Tibial nerve (tissue), 3 donors: Measurements from ENCODE around the gene PAX6.

Experiments
- POLR2A ChIP-seq, 2 donors: fragments of 450-650 bp; IDR thresholded peaks; one replicate each; pipeline ENCODE4 v1.6.1; 2017; ENCODE audit warnings: antibody characterized with exemption in 2 of 2, mild to moderate bottlenecking in 2 of 2, moderate library complexity in 2 of 2
- TF ChIP-seq, protein P1 (sequence below), 5 experiments: fragments of 200-600 bp in 3 of 5; fragments of 450-650 bp in 2 of 5; sonication (generic) in 3 of 5; IDR thresholded peaks; one replicate each; pipeline ENCODE4 v1.5.1; 2016 to 2019; ENCODE audit warnings: antibody characterized with exemption in 5 of 5, mild to moderate bottlenecking in 3 of 5, moderate library complexity in 2 of 5

DNA sequence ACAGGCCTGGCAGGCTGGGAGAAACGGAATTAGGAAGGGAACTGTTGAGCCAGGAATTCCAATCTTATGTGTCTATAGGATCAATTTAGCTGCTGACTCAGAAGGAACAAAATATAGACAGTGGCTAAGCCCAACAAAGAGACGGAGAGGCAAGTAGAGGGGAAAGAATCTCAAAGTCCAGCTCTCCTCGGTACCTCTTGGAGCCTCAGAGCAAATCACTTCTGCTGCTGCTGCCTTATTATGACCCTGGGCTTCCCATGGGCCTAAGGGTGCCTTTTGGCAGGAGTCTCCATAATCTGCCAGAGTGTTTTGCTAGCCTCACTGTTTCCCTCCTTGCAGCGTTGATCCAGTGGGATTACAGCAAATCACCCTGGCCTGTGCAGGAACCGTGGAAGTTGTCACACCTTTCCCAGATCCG is 31.7 kb downstream of the PAX6 start:
- TF ChIP-seq, protein P1, sequence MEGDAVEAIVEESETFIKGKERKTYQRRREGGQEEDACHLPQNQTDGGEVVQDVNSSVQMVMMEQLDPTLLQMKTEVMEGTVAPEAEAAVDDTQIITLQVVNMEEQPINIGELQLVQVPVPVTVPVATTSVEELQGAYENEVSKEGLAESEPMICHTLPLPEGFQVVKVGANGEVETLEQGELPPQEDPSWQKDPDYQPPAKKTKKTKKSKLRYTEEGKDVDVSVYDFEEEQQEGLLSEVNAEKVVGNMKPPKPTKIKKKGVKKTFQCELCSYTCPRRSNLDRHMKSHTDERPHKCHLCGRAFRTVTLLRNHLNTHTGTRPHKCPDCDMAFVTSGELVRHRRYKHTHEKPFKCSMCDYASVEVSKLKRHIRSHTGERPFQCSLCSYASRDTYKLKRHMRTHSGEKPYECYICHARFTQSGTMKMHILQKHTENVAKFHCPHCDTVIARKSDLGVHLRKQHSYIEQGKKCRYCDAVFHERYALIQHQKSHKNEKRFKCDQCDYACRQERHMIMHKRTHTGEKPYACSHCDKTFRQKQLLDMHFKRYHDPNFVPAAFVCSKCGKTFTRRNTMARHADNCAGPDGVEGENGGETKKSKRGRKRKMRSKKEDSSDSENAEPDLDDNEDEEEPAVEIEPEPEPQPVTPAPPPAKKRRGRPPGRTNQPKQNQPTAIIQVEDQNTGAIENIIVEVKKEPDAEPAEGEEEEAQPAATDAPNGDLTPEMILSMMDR (IDR thresholded peaks at IDR 0.05): no peak
- no peak for TF ChIP-seq POLR2A (IDR thresholded peaks at IDR 0.05)
